Body of pancreas (tissue), 4 donors: Measurements from ENCODE around the gene MEGF10.

Experiments
- POLR2A ChIP-seq, 3 donors: fragments of 450-650 bp; IDR thresholded peaks; one replicate each; pipeline ENCODE4 v1.6.1; 2016; ENCODE audit warnings: antibody characterized with exemption in 3 of 3, mild to moderate bottlenecking in 2 of 3
- TF ChIP-seq, protein P1 (sequence below), 7 experiments: fragments of 450-650 bp in 4 of 7; fragments of 200-600 bp in 3 of 7; sonication (generic) in 3 of 7; IDR thresholded peaks; one replicate each; pipeline ENCODE4 v1.5.1; 2016 to 2019; ENCODE audit warnings: antibody characterized with exemption in 7 of 7

DNA sequence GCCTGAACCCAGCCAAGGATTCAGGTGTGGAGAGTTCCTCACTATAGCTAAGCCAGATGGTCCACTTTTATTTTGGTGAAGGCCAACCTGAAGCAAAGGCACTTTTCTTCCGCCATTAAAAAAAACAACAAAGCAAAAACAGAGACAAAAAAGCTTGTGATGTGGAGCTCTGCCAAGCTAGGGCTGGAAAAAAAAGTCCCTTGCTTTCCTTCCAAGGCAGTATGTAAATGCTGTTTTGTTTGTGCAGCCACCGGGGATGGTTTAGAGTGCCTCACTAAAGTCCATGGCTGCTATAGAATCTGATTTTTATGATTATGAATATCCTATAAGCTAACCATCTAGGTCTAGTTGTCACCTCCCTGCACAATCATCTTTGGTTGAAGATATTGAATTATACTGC lies 14.9 kb downstream of the MEGF10 start:
- TF ChIP-seq POLR2A (IDR thresholded peaks at IDR 0.05), result no peak
- TF ChIP-seq, protein P1, sequence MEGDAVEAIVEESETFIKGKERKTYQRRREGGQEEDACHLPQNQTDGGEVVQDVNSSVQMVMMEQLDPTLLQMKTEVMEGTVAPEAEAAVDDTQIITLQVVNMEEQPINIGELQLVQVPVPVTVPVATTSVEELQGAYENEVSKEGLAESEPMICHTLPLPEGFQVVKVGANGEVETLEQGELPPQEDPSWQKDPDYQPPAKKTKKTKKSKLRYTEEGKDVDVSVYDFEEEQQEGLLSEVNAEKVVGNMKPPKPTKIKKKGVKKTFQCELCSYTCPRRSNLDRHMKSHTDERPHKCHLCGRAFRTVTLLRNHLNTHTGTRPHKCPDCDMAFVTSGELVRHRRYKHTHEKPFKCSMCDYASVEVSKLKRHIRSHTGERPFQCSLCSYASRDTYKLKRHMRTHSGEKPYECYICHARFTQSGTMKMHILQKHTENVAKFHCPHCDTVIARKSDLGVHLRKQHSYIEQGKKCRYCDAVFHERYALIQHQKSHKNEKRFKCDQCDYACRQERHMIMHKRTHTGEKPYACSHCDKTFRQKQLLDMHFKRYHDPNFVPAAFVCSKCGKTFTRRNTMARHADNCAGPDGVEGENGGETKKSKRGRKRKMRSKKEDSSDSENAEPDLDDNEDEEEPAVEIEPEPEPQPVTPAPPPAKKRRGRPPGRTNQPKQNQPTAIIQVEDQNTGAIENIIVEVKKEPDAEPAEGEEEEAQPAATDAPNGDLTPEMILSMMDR (IDR thresholded peaks at IDR 0.05), result no peak
